NCI-H748 treated with DMSO at 0.1 percent for 48 hours (cell line): ENCODE data around the gene ARHGEF33.

Experiments used
- DNase-seq: peaks from one replicate; lab custom pipeline; 2025; lab: John Stamatoyannopoulos, UW

ARHGEF33 gene

GRCh38 chr2:39018638-39019037, 129.0 kb downstream of the ARHGEF33 start:
- DNase-seq, result no peak

DNA sequence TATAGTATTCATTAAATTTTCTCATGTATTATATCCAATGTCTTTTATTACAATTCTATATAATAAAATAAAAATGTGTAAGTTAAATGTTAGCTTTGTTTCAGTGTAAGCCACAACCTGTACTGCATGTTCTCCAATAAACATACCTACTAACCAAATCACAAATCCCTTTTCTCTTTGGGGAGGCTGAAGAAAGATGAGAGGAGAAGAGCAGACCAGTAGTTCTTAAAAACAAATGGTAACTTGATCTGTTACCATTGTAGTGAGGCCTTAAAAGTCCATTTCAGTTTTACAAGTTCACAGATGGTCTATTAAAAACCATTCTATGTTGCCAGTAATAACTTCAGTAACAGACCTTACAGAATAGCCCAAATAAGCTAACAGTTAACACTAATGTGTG, 130.7 kb downstream of the ARHGEF33 start:
- DNase-seq, result no peak

DNA sequence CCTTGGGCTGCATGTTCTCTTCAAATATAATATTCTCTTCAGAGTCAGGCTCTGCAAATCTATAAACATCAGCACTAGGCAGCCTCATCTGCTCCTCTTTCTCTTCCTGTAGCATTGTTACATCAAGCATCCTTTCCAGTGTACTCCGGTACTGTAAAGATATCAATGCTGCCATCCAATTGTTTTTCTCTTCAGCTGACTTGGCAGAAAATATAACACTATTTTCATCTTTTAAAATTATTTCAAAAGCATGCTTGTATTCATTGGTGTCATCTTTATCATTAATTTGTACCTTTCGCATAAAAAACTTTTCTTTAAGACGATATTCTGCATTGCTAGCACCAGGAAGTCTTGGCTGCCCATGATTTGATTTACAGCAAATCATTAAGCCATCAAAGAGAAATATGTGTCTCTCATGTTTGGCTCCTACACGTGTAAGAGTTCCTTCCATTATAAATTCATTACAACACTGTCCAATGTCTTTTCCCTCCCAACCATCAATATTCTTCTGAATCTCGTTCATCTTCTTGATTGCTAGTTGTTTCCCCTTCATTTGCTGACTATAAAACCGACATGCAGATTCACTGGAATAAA, 133.1 kb downstream of the ARHGEF33 start:
- no peak for DNase-seq

DNA sequence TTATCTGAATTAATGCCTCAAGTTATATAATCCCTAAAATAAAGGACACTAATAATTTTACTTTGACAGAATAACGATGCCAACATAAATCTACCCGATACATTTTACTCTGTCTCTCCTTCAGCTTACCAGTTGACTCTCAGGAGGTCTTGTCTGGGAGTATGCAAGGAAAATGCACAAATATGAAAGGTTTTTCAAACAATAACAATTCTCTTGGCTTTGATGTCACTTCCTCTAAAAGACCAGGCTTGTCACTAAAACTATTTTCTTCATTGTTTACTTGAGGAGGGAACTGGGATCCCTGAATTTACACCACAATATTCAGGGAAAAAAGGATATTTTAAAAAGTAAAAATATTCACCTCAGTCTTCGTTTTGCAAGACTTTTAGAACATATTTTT, 134.0 kb downstream of the ARHGEF33 start:
- no peak for DNase-seq

DNA sequence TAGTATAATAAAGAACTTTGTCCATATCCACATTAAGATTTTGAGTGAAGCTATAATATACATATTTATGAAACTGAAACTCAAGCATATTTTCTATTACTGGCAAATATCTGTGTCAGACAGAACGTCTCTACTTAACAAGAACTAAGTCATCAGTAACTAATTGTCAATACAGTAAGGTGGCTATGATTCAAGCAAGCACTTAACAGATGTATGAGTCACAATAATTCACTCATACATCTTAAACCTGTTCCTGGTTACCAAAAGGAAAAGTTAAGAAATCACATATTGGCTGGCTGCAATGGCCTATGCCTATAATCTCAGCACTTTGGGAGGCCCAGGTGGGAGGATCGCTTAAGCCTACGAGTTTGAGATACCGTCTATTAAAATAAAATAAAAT, 135.2 kb downstream of the ARHGEF33 start:
- DNase-seq, result no peak
